Measurements from ENCODE around the gene FOXM1. TPM values are rescaled to one million over a fixed set of nuclear protein-coding genes. Genes with fewer than 3 reads are reported as not detected.

FOXM1 gene
- 5.8 TPM for total RNA-seq

DNA sequence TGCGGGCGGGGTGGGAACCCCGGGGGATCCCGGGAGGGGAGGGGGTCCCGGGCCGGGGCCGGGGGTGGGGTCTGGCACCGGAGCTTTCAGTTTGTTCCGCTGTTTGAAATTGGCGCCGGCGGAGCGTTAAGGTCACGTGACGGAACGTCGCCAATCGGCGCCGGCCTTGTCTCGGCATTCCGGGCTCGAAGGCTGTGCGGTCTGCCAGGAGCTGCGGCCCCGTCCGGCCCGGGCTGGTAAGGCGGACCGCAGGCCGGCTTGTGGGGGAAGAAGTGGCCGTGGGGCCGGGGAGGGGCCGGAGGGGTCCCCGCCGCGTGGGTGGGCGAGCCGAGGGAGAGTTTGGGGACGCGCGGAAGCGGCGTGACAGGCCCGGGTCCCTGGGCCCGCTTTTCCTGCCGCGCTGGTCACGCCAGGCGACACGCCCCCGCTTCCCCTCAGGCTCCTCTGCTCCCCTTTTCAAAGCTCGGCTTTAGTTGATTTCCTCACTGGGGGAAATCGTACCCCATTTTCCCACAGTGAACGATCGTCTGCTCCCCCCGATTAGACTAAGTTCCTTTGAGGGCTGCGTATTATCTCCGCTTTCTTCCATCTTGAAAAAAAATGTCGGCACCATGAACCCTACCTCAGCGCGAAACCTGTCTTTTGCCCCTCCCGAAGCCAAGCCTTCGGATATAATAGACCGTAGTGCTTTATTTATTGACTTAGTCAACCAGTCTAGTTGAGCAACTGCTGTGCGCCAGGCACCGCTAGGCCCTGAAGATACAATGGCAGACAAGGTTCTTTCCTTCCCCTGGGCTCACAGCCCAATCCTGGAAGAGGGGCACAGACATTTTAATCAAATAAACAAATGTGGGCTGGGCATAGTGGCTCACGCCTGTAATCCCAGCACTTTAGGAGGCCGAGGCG, at the start of gene FOXM1, which contains the start of gene RHNO1:
Gene FOXM1 (minus strand): TSS at position 128 of the 906 bp plus-strand sequence. CDS start 2,696 bp downstream, outside the sequence.
Gene RHNO1 (plus strand): TSS at position 177 of the 906 bp plus-strand sequence. CDS start 8,144 bp downstream, outside the sequence.
- DNase-seq = peak; percentile 66

DNA sequence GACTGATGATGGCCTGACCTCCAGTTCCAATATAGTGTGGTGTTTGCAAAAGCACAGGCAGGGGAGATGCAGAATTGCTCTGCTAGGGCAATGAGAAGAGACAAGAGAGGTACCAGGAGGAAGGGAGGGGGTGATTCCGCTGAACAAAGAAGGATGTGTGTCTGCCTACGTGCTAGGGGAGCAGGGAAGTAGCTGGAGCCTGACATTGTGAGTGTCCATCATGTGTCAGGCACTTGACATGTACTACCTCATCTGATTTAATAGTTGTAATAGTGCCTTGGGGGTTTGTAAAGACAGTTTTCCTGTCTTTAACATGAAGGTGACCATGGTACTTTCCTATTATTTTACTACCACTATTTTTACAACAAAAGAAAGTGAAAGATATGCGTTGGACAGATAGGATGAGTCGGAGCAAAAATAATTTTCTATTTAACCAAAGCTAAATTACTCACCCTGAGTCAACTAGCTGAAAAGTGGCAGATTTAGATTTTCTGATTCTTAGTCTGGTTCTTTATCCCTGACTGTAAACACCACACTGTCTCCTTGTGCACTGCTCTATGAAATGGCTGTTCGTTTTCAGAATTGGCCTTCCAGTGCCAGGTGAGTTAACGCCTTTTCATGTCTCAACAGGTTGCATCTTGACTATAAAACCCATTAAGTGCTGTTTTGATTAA, 48.5 kb upstream of the FOXM1 start:
- no peak for DNase-seq

GRCh38 chr12:2924019-2924418, 47.0 kb upstream of the FOXM1 start:
- DNase-seq = no peak

DNA sequence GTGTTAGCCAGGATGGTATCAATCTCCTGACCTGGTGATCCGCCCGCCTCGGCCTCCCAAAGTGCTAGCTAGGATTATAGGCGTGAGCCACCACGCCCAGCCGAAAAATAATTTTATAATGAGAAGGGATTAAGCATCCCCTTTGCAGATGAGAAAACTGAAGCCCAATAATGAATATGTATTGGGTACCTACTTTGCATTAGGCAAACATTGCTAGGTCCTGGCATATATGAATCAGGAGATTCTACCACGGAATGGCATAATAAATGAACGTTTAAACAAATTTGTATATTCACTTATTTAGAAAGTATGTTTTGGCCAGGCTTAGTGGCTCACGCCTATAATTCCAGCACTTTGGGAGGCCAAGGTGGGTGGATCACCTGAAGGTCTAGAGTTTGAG, 46.1 kb upstream of the FOXM1 start:
- no peak for DNase-seq

GRCh38 chr12:2922329-2922728, 45.4 kb upstream of the FOXM1 start:
- DNase-seq = no peak

DNA sequence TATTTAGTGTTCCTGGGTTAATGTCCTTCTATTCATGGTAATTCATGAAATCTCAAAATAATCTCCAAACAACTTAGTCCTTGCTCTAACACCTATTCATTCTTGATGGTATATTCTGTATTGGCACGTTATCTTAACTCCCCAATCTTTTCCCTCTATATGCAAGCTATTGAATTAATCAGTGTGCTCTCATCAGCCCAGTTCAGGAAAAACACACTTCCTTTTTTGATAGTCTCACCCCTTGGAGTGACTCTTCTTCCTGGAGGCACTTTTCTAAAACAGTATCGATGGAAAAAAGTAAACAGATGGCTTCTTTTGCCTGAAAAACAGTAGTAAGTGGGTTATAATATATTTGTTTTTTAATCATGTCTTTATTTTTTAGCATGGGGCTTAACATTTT, 42.3 kb upstream of the FOXM1 start:
- DNase-seq = no peak

DNA sequence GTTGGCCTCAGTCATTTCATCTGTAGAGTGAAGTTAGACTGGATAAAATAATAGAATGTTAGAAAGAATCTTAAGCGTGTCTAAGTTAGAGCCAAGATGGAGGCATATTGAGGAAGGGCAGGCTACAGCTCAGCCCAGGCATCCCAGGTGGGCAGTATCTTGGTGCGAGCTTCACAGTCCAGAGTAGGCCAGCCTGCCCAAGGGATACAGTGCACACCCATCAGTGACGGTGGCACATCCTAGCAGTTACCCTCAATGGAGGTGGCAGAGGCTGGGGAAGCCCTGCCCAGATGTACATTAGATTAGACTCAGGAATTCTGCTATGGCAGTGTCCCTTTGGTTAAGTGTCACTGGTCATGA, 35.2 kb upstream of the FOXM1 start:
- no peak for DNase-seq

GRCh38 chr12:2904260-2904659, 27.3 kb upstream of the FOXM1 start:
- DNase-seq = no peak

GRCh38 chr12:2902272-2902880, 25.4 kb upstream of the FOXM1 start:
- no peak for DNase-seq

GRCh38 chr12:2900642-2901041, 23.7 kb upstream of the FOXM1 start:
- no peak for DNase-seq

DNA sequence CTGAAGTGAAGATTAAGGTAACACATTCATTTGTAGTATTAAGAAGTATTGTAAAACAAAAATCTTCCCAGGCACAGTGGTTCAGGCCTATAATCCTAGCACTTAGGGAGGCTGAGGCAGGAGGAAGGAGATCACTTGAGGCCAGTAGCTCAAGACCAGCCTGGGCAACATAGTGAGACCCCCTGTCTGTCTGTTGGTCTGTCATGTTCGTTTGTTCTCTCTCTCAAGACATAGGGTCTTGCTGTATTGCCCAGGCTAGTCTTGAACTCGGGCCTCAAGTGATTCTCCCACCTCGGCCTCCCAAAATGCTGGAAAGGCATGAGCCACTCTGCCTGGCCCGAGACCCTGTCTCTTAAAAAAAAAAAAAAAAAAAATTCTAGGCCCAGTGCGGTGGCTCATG, 20.4 kb upstream of the FOXM1 start:
- DNase-seq = no peak

GRCh38 chr12:2895511-2895910, 18.5 kb upstream of the FOXM1 start:
- no peak for DNase-seq

- DNase-seq = peak; percentile 29
Measured at GRCh38 chr12:2895051-2895451, 18.1 kb upstream of the FOXM1 start.

DNA sequence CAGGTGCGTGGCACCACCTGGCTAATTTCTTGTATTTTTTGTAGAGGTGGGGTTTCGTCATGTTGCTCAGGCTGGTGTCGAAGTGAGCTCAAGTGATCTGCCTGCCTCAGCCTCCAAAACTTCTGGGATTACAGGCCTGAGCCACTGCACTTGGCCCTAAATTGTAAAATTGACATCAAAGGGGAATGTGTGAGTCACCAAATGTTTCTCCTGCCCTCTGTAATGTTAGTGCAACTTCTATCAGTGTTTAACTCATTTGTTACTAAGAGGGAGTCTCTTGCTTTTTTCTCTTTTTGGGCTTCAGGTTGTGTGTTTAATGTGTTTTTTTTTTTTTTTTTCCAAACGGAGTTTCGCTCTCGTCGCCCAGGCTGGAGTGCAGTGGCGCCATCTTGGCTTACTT, 16.0 kb upstream of the FOXM1 start:
- DNase-seq = no peak

DNA sequence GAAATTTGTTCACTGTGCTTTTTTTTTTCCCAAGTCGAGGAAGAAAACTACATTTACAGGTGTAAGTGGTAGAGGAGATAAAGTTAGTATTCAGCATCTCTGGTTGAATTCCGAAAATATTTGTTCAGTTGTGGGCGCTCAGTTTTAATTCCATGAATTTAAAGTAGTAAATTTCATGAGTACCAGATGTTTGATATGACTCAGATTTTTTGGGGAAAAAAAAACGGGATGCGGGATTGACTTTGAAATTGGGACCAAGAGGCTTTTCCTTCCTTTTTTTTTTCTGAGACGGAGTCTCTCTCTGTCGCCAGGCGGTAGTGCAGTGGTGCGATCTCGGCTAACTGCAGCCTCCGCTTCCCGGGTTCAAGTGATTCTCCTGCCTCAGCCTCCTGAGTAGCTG, 15.3 kb upstream of the FOXM1 start:
- peak; percentile 2 for DNase-seq

GRCh38 chr12:2891240-2892053, 14.5 kb upstream of the FOXM1 start:
- DNase-seq = peak; percentile 67

GRCh38 chr12:2890388-2891239, 13.6 kb upstream of the FOXM1 start, which contains the start of gene TULP3:
TULP3 (plus strand) TSS chr12:2890891; CDS start chr12:2890948, 57 bp downstream.
- peak; percentile 98 for DNase-seq

DNA sequence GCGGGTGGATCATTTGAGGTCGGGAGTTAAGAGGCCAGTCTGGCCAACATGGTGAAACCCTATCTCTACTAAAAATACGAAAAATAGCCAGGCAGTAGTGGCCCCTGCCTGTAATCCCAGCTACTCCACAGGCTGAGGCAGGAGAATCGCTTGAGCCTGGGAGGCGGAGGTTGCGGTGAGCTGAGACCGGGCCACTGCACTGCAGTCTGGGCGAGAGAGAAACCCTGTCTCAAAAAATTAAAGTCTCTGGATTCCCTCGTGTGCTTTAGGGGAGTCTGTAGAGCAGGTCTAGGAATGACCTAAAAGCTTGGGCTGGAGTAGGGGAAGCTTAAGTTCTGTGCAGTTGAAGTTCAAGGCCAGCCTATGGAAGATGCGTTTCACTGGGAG, 13.0 kb upstream of the FOXM1 start:
- no peak for DNase-seq

- no peak for DNase-seq
Measured at GRCh38 chr12:2886768-2887450, 9.9 kb upstream of the FOXM1 start.

GRCh38 chr12:2884810-2885209, 7.8 kb upstream of the FOXM1 start:
- no peak for DNase-seq

GRCh38 chr12:2879853-2880252, 2.9 kb upstream of the FOXM1 start:
- no peak for DNase-seq

Data from skin of body (tissue), 2 donors.